Muscle layer of colon (tissue), 2 donors: ENCODE results near the gene ZNF341.
A peak's percentile ranks its signal among the peaks of the same experiment; 100 is the strongest.

Source experiments
- H3K27ac ChIP-seq: one replicate; pipeline ENCODE4 v1.7.0; 2013; ENCODE audit warnings: low read depth, mild to moderate bottlenecking, low read length, moderate library complexity
- H3K27me3 ChIP-seq, 2 donors: one replicate each; pipeline ENCODE4 v1.7.0; 2013; ENCODE audit warnings: low read length in 2 of 2, mild to moderate bottlenecking in 2 of 2; ENCODE audit not compliant: insufficient read depth in 2 of 2, control insufficient read depth in 1 of 2
- H3K36me3 ChIP-seq: one replicate; pipeline ENCODE4 v1.7.0; 2013; ENCODE audit warnings: mild to moderate bottlenecking, low read length; ENCODE audit not compliant: insufficient read depth
- H3K4me1 ChIP-seq: one replicate; pipeline ENCODE4 v1.7.0; 2013; ENCODE audit warnings: mild to moderate bottlenecking, low read length; ENCODE audit not compliant: insufficient read depth
- H3K4me3 ChIP-seq, 2 donors: one replicate each; pipeline ENCODE4 v1.7.0; 2013; ENCODE audit warnings: low read length in 2 of 2, low read depth in 1 of 2, mild to moderate bottlenecking in 1 of 2, moderate library complexity in 1 of 2
- H3K9ac ChIP-seq: one replicate; pipeline ENCODE4 v1.7.0; 2013; ENCODE audit warnings: low read length
- H3K9me3 ChIP-seq: one replicate; pipeline ENCODE4 v1.7.0; 2013; ENCODE audit warnings: mild to moderate bottlenecking, low read length
- donor health status: abdominal sarcoma.
- donor health status: Adenocarcinoma of cecum.

ZNF341 gene

GRCh38 chr20:33822423-33822822 is 90.6 kb downstream of the ZNF341 start:
- Histone ChIP-seq H3K4me3 (no peak overlapping the region), H3K27ac (no peak overlapping the region), H3K27me3 (no peaks in the 10 kb centered on the region), H3K9me3 (no peaks in the 10 kb centered on the region), H3K9ac (no peak overlapping the region), H3K4me1 (peaks cover 61% of the 10 kb centered on the region), H3K36me3 (no peaks in the 10 kb centered on the region)

DNA sequence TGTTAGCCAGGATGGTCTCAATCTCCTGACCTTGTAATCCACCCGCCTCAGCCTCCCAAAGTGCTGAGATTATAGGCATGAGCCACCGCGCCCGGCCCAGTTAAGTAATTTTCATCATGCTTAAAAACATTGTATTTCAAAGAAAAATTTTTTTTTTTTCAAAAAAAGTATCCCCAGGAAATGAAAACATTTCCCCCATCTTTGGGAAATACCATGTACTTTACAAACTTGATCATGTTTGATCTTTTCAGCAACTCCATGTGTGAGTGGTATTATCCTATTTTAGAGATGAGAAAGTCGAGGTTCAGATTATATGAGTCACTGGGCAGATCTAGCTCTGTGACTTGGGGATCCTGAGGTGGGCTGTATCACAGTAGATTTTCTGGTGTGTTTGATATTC is 91.2 kb downstream of the ZNF341 start:
- peaks cover 61% of the 10 kb centered on the region for H3K4me1 ChIP-seq
- no peak overlapping the region for H3K4me3 ChIP-seq
- no peaks in the 10 kb centered on the region for H3K36me3 ChIP-seq
- H3K9me3 ChIP-seq = no peaks in the 10 kb centered on the region
- H3K27me3 ChIP-seq = no peaks in the 10 kb centered on the region
- H3K27ac ChIP-seq = no peak overlapping the region
- no peak overlapping the region for H3K9ac ChIP-seq

GRCh38 chr20:33824852-33825251 is 93.1 kb downstream of the ZNF341 start:
- Histone ChIP-seq H3K36me3 (no peaks in the 10 kb centered on the region), H3K9ac (no peak overlapping the region), H3K27ac (no peak overlapping the region), H3K27me3 (no peaks in the 10 kb centered on the region), H3K9me3 (no peaks in the 10 kb centered on the region), H3K4me1 (peaks cover 64% of the 10 kb centered on the region), H3K4me3 (no peak overlapping the region)

GRCh38 chr20:33825340-33826269 is 93.8 kb downstream of the ZNF341 start:
- Histone ChIP-seq H3K4me3 (no peak overlapping the region), H3K9ac (no peak overlapping the region), H3K27me3 (no peaks in the 10 kb centered on the region), H3K4me1 (peaks cover 67% of the 10 kb centered on the region), H3K36me3 (no peaks in the 10 kb centered on the region), H3K27ac (no peak overlapping the region), H3K9me3 (no peaks in the 10 kb centered on the region)

DNA sequence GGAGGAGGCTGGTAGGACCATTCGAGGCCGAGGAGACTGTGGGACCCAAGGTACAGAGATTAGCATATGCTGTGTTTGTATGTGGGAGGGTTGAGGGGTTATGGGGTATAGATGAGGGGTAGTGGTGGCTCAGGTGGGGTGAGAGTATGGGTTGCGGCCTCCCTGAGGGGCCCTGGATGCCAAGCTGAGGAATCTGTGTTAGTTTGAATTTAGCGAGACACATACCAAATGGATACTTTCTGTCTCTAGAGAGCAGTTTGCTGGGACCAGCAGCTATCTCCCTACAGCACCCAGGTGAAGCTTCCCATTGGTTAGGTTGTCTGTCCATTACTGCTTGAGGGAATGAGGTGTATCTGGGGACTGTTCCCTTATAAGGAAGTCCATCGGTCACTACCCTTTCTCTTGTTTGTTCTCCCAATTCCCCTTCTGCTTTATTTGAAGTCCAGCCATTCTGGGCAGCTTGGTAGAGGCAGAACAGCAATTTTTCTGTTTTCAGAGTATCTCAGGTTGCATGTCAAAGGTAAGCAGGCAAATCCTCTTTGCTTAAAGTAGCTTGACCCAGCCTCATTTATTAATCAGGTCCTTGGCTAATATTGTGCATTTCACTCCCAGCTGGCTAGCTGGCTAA is 94.6 kb downstream of the ZNF341 start:
- H3K9ac ChIP-seq = no peak overlapping the region
- peaks cover 68% of the 10 kb centered on the region for H3K4me1 ChIP-seq
- H3K27me3 ChIP-seq = no peaks in the 10 kb centered on the region
- H3K9me3 ChIP-seq = no peaks in the 10 kb centered on the region
- H3K27ac ChIP-seq = peak overlapping the region; percentile 6
- H3K4me3 ChIP-seq = no peak overlapping the region
- no peaks in the 10 kb centered on the region for H3K36me3 ChIP-seq

GRCh38 chr20:33827109-33827508 is 95.3 kb downstream of the ZNF341 start:
- H3K27ac ChIP-seq = no peak overlapping the region
- H3K4me1 ChIP-seq = peaks cover 75% of the 10 kb centered on the region
- no peak overlapping the region for H3K9ac ChIP-seq
- no peak overlapping the region for H3K4me3 ChIP-seq
- no peaks in the 10 kb centered on the region for H3K27me3 ChIP-seq
- H3K9me3 ChIP-seq = no peaks in the 10 kb centered on the region
- no peaks in the 10 kb centered on the region for H3K36me3 ChIP-seq

- Histone ChIP-seq H3K27ac (peak overlapping the region; percentile 63), H3K4me1 (peaks cover 82% of the 10 kb centered on the region), H3K9me3 (no peaks in the 10 kb centered on the region), H3K36me3 (no peaks in the 10 kb centered on the region), H3K4me3 (no peak overlapping the region), H3K27me3 (no peaks in the 10 kb centered on the region), H3K9ac (no peak overlapping the region)
Observed at GRCh38 chr20:33827634-33828325, 96.0 kb downstream of the ZNF341 start.

GRCh38 chr20:33828326-33828844 is 96.6 kb downstream of the ZNF341 start:
- peaks cover 88% of the 10 kb centered on the region for H3K4me1 ChIP-seq

GRCh38 chr20:33828967-33829560 is 97.3 kb downstream of the ZNF341 start:
- Histone ChIP-seq H3K9me3 (no peaks in the 10 kb centered on the region), H3K27me3 (no peaks in the 10 kb centered on the region), H3K9ac (no peak overlapping the region), H3K4me3 (peak overlapping the region in 1 of 2 donors; percentile 2), H3K36me3 (no peaks in the 10 kb centered on the region), H3K4me1 (peaks cover 93% of the 10 kb centered on the region), H3K27ac (peak overlapping the region; percentile 41)

More at GRCh38 chr20:33828326-33828844, 96.6 kb downstream of the ZNF341 start:
- Histone ChIP-seq H3K9me3 (no peaks in the 10 kb centered on the region), H3K36me3 (no peaks in the 10 kb centered on the region), H3K9ac (no peak overlapping the region), H3K27ac (peak overlapping the region; percentile 63), H3K4me3 (peak overlapping the region in 1 of 2 donors; percentile 2), H3K27me3 (no peaks in the 10 kb centered on the region)

- Histone ChIP-seq H3K9ac (no peak overlapping the region), H3K9me3 (no peaks in the 10 kb centered on the region), H3K4me1 (peaks cover 88% of the 10 kb centered on the region), H3K36me3 (no peaks in the 10 kb centered on the region), H3K27me3 (no peaks in the 10 kb centered on the region), H3K4me3 (no peak overlapping the region), H3K27ac (no peak overlapping the region)
Observed at GRCh38 chr20:33829636-33830035, 97.8 kb downstream of the ZNF341 start.

GRCh38 chr20:33830371-33830770 is 98.6 kb downstream of the ZNF341 start:
- no peak overlapping the region for H3K9ac ChIP-seq
- no peak overlapping the region for H3K4me3 ChIP-seq
- H3K4me1 ChIP-seq = peaks cover 84% of the 10 kb centered on the region
- H3K27me3 ChIP-seq = no peaks in the 10 kb centered on the region
- H3K27ac ChIP-seq = no peak overlapping the region
- H3K36me3 ChIP-seq = no peaks in the 10 kb centered on the region
- H3K9me3 ChIP-seq = no peaks in the 10 kb centered on the region
